MM.1S (cell line): ENCODE measurements around the gene GPR3.

ENCODE experiments used
- EZH2 ChIP-seq: fragments of 300-600 bp; sonication (generic); optimal IDR thresholded peaks from 2 replicates; pipeline ENCODE3; 2017; ENCODE audit warnings: low read depth, mild to moderate bottlenecking, antibody characterized with exemption, low read length, mixed read lengths
- TF ChIP-seq, protein P1 (sequence below): fragments of 300-600 bp; sonication (generic); IDR thresholded peaks from 2 replicates; pipeline ENCODE4 v1.5.1; 2016; ENCODE audit warnings: antibody characterized with exemption, low read length, mixed read lengths

DNA sequence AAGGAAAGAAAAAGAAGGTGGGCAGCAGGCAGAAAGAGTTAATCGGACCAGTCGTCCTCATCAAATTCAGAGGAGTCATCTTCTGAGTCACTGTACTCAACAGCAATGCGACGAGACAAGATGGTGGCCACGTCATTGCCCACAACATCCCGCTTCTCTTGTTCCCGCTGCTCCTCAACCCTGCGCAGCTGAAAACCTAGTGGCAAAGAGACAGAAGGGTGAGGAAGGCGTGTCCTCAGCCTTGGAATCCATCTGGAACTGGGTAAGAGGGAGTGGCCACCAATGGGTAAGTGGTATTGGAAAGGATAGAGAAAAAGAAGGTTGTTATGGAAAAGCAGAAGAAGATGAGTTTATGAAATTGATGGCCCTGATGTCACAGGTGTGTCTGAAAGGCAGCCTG is 15.7 kb downstream of the GPR3 start:
- TF ChIP-seq, protein P1, sequence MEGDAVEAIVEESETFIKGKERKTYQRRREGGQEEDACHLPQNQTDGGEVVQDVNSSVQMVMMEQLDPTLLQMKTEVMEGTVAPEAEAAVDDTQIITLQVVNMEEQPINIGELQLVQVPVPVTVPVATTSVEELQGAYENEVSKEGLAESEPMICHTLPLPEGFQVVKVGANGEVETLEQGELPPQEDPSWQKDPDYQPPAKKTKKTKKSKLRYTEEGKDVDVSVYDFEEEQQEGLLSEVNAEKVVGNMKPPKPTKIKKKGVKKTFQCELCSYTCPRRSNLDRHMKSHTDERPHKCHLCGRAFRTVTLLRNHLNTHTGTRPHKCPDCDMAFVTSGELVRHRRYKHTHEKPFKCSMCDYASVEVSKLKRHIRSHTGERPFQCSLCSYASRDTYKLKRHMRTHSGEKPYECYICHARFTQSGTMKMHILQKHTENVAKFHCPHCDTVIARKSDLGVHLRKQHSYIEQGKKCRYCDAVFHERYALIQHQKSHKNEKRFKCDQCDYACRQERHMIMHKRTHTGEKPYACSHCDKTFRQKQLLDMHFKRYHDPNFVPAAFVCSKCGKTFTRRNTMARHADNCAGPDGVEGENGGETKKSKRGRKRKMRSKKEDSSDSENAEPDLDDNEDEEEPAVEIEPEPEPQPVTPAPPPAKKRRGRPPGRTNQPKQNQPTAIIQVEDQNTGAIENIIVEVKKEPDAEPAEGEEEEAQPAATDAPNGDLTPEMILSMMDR, result no peak
- TF ChIP-seq EZH2, result no peak
